Loucy (cell line): ENCODE data around the gene MACROD1.

ENCODE experiments used
- H2AFZ ChIP-seq: fragments of 200-600 bp; sonication (generic); 2 replicates; pipeline ENCODE4 v1.6.0; 2016; ENCODE audit warnings: antibody characterized with exemption, mild to moderate bottlenecking, low read length, moderate library complexity
- H3F3A ChIP-seq: fragments of 200-600 bp; 2 replicates; pipeline ENCODE4 v1.6.0; 2016; ENCODE audit warnings: antibody characterized with exemption, low read depth, mild to moderate bottlenecking
- H3K27me3 ChIP-seq: fragments of 200-600 bp; sonication (generic); 2 replicates; pipeline ENCODE4 v1.6.1; 2014; ENCODE audit warnings: low read length, mild to moderate bottlenecking; ENCODE audit not compliant: insufficient read depth, poor library complexity, severe bottlenecking
- H3K36me3 ChIP-seq: fragments of 200-600 bp; sonication (generic); 2 replicates; pipeline ENCODE4 v1.6.1; 2016; ENCODE audit warnings: low read length; ENCODE audit not compliant: insufficient read depth
- H3K4me1 ChIP-seq: fragments of 200-600 bp; sonication (generic); 2 replicates; pipeline ENCODE4 v1.5.1; 2014; ENCODE audit warnings: low read length, mild to moderate bottlenecking; ENCODE audit not compliant: insufficient read depth, poor library complexity, severe bottlenecking
- H3K4me2 ChIP-seq: fragments of 200-600 bp; sonication (generic); 2 replicates; pipeline ENCODE4 v1.6.0; 2014; ENCODE audit warnings: antibody characterized with exemption, low read length, low read depth, mild to moderate bottlenecking; ENCODE audit not compliant: poor library complexity, severe bottlenecking
- H3K4me3 ChIP-seq: fragments of 200-600 bp; sonication (generic); 2 replicates; pipeline ENCODE4 v1.5.1; 2014; ENCODE audit warnings: low read length, mild to moderate bottlenecking, mixed read lengths; ENCODE audit not compliant: poor library complexity, severe bottlenecking
- H3K79me2 ChIP-seq: fragments of 200-600 bp; sonication (generic); 2 replicates; pipeline ENCODE4 v1.6.1; 2014; ENCODE audit warnings: low read length; ENCODE audit not compliant: insufficient read depth
- H3K9ac ChIP-seq: fragments of 200-600 bp; sonication (generic); 2 replicates; pipeline ENCODE4 v1.6.0; 2014; ENCODE audit warnings: mild to moderate bottlenecking, low read depth, low read length, moderate library complexity; ENCODE audit not compliant: poor library complexity, severe bottlenecking
- H3K9me2 ChIP-seq: fragments of 200-600 bp; sonication (generic); replicated peaks from 2 replicates; pipeline ENCODE4 v1.6.1; 2016; ENCODE audit warnings: low read depth, low read length, mixed read lengths
- H3K9me3 ChIP-seq: fragments of 200-600 bp; sonication (generic); 2 replicates; pipeline ENCODE4 v1.6.1; 2014; ENCODE audit warnings: mild to moderate bottlenecking, antibody characterized with exemption, low read length, low read depth; ENCODE audit not compliant: insufficient read depth
- H4K20me1 ChIP-seq: fragments of 200-600 bp; sonication (generic); 2 replicates; pipeline ENCODE4 v1.6.0; 2014; ENCODE audit warnings: antibody characterized with exemption, low read length, mild to moderate bottlenecking; ENCODE audit not compliant: insufficient read depth, poor library complexity, severe bottlenecking
- EZH2phosphoT487 ChIP-seq: fragments of 200-600 bp; IDR thresholded peaks from 2 replicates; pipeline ENCODE4 v1.6.1; 2018; ENCODE audit warnings: antibody characterized with exemption, mild to moderate bottlenecking, moderate library complexity, borderline replicate concordance
- TF ChIP-seq, protein P1 (sequence below): fragments of 200-600 bp; sonication (generic); conservative IDR thresholded peaks from 2 replicates; pipeline ENCODE4 v1.5.1; 2014; ENCODE audit warnings: mild to moderate bottlenecking, antibody characterized with exemption, low read length

Gene MACROD1

DNA sequence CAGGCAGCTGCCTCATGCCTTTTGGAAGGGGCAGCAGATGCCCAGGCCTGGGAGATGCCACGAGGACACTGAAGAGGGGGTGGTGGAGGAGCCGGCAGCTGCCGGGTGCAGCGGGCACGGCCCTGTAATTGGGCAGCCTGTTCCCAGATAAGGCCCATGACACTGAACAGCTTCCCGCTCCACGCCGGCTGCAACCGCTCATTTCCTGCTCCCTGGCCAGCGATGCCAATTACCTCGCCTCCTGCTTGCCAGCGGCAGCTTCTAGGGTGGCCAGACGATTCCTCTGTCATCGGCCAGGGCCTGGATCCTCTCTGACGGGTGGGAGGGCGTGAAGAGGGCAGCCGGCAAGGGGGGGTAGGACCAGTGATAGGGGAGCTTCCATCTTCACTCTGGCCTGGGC lies 107.4 kb downstream of the MACROD1 start:
- H3F3A ChIP-seq: no peaks in the 10 kb centered on the region
- H3K79me2 ChIP-seq: no peaks in the 10 kb centered on the region
- TF ChIP-seq, protein P1, sequence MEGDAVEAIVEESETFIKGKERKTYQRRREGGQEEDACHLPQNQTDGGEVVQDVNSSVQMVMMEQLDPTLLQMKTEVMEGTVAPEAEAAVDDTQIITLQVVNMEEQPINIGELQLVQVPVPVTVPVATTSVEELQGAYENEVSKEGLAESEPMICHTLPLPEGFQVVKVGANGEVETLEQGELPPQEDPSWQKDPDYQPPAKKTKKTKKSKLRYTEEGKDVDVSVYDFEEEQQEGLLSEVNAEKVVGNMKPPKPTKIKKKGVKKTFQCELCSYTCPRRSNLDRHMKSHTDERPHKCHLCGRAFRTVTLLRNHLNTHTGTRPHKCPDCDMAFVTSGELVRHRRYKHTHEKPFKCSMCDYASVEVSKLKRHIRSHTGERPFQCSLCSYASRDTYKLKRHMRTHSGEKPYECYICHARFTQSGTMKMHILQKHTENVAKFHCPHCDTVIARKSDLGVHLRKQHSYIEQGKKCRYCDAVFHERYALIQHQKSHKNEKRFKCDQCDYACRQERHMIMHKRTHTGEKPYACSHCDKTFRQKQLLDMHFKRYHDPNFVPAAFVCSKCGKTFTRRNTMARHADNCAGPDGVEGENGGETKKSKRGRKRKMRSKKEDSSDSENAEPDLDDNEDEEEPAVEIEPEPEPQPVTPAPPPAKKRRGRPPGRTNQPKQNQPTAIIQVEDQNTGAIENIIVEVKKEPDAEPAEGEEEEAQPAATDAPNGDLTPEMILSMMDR: no peak
- TF ChIP-seq EZH2phosphoT487: no peak
- no peak overlapping the region for H3K9ac ChIP-seq
- H2AFZ ChIP-seq: no peak overlapping the region
- no peaks in the 10 kb centered on the region for H4K20me1 ChIP-seq
- no peak overlapping the region for H3K4me2 ChIP-seq
- H3K36me3 ChIP-seq: no peaks in the 10 kb centered on the region
- H3K4me3 ChIP-seq: no peak overlapping the region
- no peaks in the 10 kb centered on the region for H3K9me2 ChIP-seq
- no peaks in the 10 kb centered on the region for H3K4me1 ChIP-seq
- H3K9me3 ChIP-seq: no peaks in the 10 kb centered on the region
- no peaks in the 10 kb centered on the region for H3K27me3 ChIP-seq

DNA sequence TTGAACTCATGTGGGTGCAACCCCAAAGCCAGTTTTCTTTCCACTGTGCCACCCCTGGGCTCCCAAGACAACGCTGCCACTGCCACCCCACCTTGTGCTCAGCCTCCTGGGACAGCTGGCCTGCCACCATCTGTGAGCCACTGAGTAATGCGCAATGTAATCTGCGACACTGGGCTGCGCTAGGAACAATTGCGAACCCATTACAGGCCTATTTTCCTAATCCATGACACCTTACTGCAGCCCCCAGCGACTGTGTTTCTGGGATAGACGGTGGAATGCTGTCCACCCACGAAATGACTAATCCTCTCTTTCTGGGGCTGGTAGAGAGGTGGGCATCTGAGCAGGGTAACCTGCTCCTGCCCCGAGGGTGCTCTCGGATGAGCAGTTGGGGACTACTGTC lies 108.0 kb downstream of the MACROD1 start:
- Histone ChIP-seq H3K9me2 (no peaks in the 10 kb centered on the region), H3K4me2 (no peak overlapping the region), H3K9me3 (no peaks in the 10 kb centered on the region), H3F3A (no peaks in the 10 kb centered on the region), H3K4me1 (no peaks in the 10 kb centered on the region), H3K36me3 (no peaks in the 10 kb centered on the region), H4K20me1 (no peaks in the 10 kb centered on the region), H3K4me3 (no peak overlapping the region), H3K27me3 (no peaks in the 10 kb centered on the region), H2AFZ (no peak overlapping the region), H3K9ac (no peak overlapping the region), H3K79me2 (no peaks in the 10 kb centered on the region)
- TF ChIP-seq EZH2phosphoT487: no peak
- TF ChIP-seq, protein P1: no peak

DNA sequence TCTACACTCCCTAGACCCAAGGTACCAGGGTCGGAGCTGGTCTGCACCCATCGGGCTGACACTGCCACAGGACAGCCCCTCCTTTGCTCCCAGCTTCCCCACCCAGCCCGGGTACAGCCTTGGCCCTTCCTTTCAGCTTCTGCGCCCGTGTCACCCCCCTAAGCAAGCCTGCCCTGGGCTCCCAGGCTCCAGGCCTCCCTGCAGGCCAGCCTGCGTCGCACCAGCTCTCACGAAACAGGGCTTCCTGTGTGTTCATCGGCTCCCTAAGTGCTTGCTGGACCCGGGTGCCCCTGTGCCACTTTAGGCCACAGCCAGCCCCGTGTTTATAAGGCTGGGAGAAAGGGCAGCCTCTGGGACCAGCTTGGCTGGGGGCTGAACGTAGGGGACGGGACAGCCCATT lies 109.1 kb downstream of the MACROD1 start:
- Histone ChIP-seq H3K27me3 (no peaks in the 10 kb centered on the region), H3K9ac (no peak overlapping the region), H3K79me2 (no peaks in the 10 kb centered on the region), H2AFZ (no peak overlapping the region), H3K36me3 (no peaks in the 10 kb centered on the region), H3K9me2 (no peaks in the 10 kb centered on the region), H3K4me1 (no peaks in the 10 kb centered on the region), H3K9me3 (no peaks in the 10 kb centered on the region), H3K4me2 (no peak overlapping the region), H3K4me3 (no peak overlapping the region), H4K20me1 (no peaks in the 10 kb centered on the region), H3F3A (no peaks in the 10 kb centered on the region)
- TF ChIP-seq, protein P1: no peak
- no peak for TF ChIP-seq EZH2phosphoT487
